NCI-H82 (cell line): ENCODE data around the gene SDE2.
"Not testable (repeated sequence)": the region's sequence is repeated elsewhere in the genome, so short reads cannot be mapped to it uniquely, and the experiment has no call there.

Experiments
- DNase-seq: peaks from one replicate; lab custom pipeline; 2025; lab: John Stamatoyannopoulos, UW

Gene SDE2

GRCh38 chr1:225999227-225999911, at the start of gene SDE2:
Gene SDE2, minus strand, starts transcription at chr1:225999343. Its CDS starts 31 bp downstream, at chr1:225999312.
- peak; percentile 100 for DNase-seq

- no peak for DNase-seq
Observed at GRCh38 chr1:226048886-226049285, 49.7 kb upstream of the SDE2 start.

GRCh38 chr1:226047495-226047894, 48.4 kb upstream of the SDE2 start:
- DNase-seq: no peak

GRCh38 chr1:226046240-226046639, 47.1 kb upstream of the SDE2 start:
- DNase-seq: no peak

DNA sequence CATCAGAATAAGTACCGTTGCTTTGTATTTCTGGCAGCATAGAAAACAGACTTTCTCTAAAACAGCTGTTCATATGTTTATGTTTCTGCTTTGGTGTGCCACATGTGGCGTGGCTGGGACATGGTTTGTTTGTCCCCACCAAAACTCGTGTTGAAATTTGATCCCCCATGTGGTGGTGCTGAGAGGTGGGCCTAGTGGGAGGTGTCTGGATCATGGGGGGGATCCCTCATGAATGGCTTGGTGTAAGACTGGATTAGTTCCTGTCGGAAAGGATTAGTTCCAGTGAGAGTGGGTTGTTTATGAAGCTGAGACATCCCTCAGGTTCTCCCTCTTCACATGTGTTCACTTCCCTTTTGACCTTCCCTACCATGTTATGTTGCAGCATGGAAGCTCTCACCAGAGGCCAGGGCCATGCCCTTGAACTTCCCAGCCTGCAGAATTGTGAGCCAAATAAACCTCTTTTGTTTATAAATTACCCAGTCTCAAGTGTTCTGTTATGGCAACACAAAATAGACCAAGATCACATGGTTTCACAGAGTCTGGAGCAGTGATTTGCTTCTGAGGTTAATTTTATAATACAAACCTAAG, 45.5 kb upstream of the SDE2 start:
- DNase-seq: peak; percentile 92

- peak; percentile 91 for DNase-seq
Observed at GRCh38 chr1:226041419-226041818, 42.3 kb upstream of the SDE2 start.

GRCh38 chr1:226038661-226039060, 39.5 kb upstream of the SDE2 start:
- DNase-seq: no peak

GRCh38 chr1:226035915-226036314, 36.8 kb upstream of the SDE2 start:
- DNase-seq: no peak

GRCh38 chr1:226034482-226034881, 35.3 kb upstream of the SDE2 start:
- no peak for DNase-seq

GRCh38 chr1:226033991-226034390, 34.8 kb upstream of the SDE2 start:
- DNase-seq: no peak

DNA sequence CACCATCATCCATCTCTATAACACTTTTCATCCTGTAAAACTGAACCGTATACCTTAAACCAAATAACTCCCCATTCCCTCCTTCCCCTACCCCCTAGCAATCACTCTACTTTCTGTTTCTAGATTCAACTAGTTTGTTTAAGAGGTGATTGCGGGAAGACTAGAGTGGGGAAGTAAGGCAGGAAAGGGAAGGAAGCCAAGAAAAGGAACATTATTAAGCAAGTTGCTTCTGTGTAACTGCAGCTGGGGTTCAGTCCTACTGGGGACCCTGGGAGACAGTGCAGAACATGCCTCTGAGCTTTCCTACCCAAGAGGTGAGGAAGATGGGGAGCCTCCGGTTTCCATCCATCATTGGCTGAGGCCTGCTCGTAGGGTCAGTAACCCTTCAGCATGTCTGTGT, 34.4 kb upstream of the SDE2 start:
- DNase-seq: no peak

- no peak for DNase-seq
Observed at GRCh38 chr1:226029568-226030225, 30.6 kb upstream of the SDE2 start.

DNA sequence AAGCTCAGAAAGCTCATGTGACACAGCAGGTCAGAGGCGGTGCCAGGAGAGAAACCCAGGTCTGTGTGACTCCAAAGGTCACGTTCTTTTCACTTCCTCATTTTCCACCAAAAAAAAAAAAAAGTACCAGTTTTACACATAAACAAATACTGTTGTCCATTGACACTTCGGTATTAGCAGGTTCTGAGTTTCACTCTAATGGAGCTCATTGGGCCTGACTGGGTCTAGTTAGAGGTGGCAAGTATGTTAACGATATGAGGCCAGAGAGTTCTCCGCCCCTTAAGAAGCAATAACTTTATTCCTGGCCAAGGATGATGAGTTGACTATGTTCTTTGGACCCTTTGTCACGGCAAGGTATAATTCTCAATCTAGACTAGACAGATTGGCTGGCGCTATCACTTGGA, 30.0 kb upstream of the SDE2 start:
- DNase-seq: no peak

DNA sequence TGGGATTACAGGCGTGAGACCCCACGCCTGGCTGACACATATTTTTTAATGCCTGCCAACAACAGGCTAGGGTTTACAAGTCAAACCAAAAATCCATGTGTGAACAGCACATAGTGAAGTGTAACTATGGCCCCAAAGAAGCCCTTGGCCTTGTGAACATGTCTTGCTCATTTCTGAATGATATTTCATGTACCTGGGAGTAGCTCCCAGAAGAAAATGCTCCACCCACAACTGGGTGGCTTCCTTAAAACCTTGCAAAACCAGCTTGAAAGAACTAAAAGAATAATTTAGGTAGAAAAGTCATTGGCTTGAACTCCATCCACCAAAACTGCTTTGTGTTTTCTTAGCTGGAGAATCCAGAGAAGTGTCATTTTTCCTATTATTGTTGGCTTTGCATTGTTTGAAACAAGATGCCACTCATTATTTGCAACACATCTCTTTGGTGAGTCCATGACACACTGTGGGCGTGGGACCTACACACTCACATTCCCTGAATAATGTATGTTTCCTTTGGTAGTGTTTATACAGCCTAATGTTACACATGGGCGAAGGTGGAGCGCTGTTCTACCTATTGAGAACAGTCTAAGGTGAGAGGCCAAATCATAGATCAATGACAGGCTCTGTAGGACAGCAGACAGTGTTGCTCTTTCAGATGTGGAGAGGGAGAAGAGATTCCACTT, 28.5 kb upstream of the SDE2 start:
- no peak for DNase-seq

- DNase-seq: no peak
Observed at GRCh38 chr1:226026833-226027232, 27.7 kb upstream of the SDE2 start.

GRCh38 chr1:226023735-226024134, 24.6 kb upstream of the SDE2 start:
- DNase-seq: no peak

DNA sequence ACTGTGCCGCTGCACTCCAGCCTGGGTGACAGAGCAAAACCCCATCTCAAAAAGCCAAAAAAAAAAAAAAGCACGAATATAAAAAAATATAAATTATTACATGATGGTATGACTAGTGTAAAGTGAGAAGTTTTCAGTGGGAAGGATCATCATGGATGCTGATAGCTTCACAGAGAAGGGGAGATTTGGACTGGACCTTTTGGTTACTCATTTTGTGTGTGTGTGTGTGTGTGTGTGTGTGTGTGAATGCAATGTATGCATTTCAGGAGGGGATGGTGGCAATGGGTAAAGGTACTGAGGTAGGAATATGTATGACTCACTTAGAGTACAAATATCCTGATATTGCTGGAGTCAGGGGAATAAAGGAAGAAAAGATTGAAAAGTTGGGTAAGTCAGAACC, 22.7 kb upstream of the SDE2 start:
- no peak for DNase-seq

DNA sequence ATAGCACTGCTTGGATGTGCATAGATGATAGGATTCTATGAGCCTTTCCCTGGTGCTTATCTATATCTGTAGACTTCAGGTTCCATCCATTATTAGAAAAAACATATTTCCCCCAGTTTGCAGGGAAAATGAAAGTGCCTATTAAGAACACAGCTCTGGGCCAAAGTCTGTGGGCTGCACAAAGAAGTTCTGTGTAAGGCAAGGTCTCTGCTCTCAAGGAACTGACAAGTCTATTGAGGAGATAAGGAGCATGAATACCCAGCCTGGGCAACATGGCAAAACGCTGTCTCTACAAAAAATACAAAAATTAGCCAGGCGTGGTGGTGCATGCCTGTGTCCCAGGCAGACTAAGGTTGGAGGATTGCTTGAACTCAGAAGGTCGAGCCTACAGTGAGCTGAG, 22.3 kb upstream of the SDE2 start:
- DNase-seq: no peak

- DNase-seq: no peak
Observed at GRCh38 chr1:226019572-226019971, 20.4 kb upstream of the SDE2 start.

GRCh38 chr1:226017070-226017469, 17.9 kb upstream of the SDE2 start:
- DNase-seq: no peak

GRCh38 chr1:226009650-226010044, 10.5 kb upstream of the SDE2 start:
- peak; percentile 96 for DNase-seq

- DNase-seq: not testable (repeated sequence)
Observed at GRCh38 chr1:226007126-226007892, 8.2 kb upstream of the SDE2 start.
